ENCODE results near the gene BCL2L15.
A peak's percentile ranks its signal among the peaks of the same experiment; 100 is the strongest.

Gene BCL2L15

DNA sequence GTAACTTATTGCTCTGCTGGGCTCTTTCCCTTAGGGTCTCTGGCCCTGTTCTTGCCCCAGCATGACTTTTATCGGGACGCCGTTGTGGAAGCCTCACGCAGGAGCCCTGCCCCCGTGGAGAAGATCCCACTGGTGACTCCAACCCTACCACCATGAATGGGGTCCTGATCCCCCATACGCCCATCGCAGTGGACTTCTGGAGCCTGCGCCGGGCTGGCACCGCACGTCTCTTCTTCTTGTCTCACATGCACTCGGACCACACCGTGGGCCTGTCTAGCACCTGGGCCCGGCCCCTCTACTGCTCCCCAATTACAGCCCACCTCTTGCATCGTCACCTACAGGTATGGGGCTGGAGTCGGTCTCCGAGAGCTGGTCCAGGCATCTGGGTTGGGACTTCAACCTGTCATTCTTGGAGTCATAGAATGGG lies 18.1 kb upstream of the BCL2L15 start:
- no peak for TF ChIP-seq CTCF (IDR thresholded peaks at IDR 0.05)
- no peak for DNase-seq (ENCODE audit: low spot score)
- Histone ChIP-seq H3K4me3 (peak overlapping the region; percentile 79), H3K27ac (peak overlapping the region; percentile 84 to 94)

GRCh38 chr1:113904674-113905434 lies 17.5 kb upstream of the BCL2L15 start, which contains the start of the genes AP4B1 and DCLRE1B:
TSS of gene AP4B1 (minus strand) at chr1:113904799. CDS start at chr1:113904717, 82 bp downstream.
TSS of gene DCLRE1B (plus strand) at chr1:113905326. CDS start at chr1:113905587, 261 bp downstream.
- peak; percentile 99 for DNase-seq (ENCODE audit: low spot score)
- TF ChIP-seq CTCF (IDR thresholded peaks at IDR 0.05), result peak; percentile 60
- Histone ChIP-seq H3K27ac (peak within 1 kb of the TSS; percentile 84 to 94), H3K4me3 (peak within 1 kb of the TSS; percentile 79)

GRCh38 chr1:113904293-113904673 lies 16.9 kb upstream of the BCL2L15 start:
- TF ChIP-seq CTCF (IDR thresholded peaks at IDR 0.05), result no peak
- H3K27ac ChIP-seq, result peak overlapping the region; percentile 84 to 94
- no peak for DNase-seq (ENCODE audit: low spot score)
- peak overlapping the region; percentile 79 for H3K4me3 ChIP-seq

DNA sequence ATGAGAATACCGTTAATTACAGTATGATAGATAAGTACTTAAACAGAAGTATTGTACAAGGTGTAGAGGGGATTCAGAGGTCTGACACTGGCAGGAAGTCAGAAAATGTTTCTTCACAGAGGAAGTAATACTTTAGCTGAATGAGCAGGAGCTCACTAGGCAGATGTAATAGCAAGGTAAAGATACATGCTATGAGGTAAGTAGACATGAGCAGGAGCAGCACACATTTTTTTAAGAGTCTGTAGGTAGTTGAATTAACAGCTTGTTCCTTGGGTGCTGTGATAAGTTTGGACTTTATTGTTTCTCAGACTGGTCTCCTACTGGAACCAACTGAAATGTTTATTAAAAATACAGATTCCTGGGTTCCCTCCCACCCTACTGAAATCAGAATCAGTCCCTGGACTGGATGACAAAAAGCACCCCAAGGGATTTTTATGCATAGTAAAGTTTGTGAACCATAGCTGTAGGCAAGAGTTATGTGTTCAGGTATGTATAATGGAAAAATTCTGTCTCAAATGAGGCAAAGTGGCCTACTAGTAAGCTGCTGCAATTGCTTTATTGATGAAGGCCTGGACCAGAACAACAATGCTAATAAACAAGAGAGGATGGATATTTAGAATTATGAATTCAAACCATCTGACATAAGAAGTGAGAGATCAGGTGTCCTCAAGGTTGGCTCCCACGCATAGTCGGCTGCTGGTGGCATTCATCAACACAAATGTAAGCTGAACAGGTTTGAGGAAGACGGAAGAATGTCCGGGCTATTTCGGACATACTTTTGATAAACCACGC lies 16.3 kb upstream of the BCL2L15 start:
- TF ChIP-seq CTCF (IDR thresholded peaks at IDR 0.05), result no peak
- Histone ChIP-seq H3K27ac (peak overlapping the region; percentile 84 to 94), H3K4me3 (peak overlapping the region; percentile 79)
- no peak for DNase-seq (ENCODE audit: low spot score)

GRCh38 chr1:113901191-113901590 lies 13.8 kb upstream of the BCL2L15 start:
- no peak for DNase-seq (ENCODE audit: low spot score)
- H3K27ac ChIP-seq, result no peak overlapping the region

DNA sequence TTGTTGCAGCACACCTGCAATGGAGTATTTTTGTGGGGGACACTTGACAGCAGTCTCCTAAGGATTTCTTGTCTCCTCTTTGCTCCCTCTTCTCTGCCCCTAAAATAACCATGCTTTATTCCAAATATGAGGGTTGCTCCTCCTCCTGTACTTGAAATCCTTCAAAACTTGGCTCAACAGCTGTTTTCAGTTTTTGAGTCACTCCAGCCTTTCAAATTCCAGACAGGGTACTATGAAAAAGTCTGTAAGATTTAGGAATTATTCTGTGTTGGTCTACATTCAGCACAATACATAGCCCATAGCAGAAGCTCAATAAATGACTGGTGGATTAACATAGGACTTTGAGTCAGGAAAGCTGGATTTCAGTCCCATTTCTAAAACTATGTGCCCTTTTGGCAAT lies 11.7 kb upstream of the BCL2L15 start:
- Histone ChIP-seq H3K27ac (peak overlapping the region; percentile 25 to 55), H3K4me3 (no peak overlapping the region)
- TF ChIP-seq CTCF (IDR thresholded peaks at IDR 0.05), result no peak
- DNase-seq (ENCODE audit: low spot score), result no peak

More at GRCh38 chr1:113901191-113901590, 13.8 kb upstream of the BCL2L15 start:
- H3K4me3 ChIP-seq, result no peak overlapping the region
- TF ChIP-seq CTCF (IDR thresholded peaks at IDR 0.05), result no peak
